Endothelial cell of umbilical vein (primary cell): Measurements from ENCODE around the gene JCAD. TPM values are rescaled to one million over a fixed set of nuclear protein-coding genes. Genes with fewer than 3 reads are reported as not detected.

Experiments
- BruUV-seq: library from RNA; stranded (reverse); fragments of 400-500 nt; replicated peaks from 2 replicates; lab custom pipeline; 2021; lab: Mats Ljungman, UMichigan
- CTCF ChIA-PET: fragments of 300-600, 350-600 bp; sonication (Branson Sonifier 250); formaldehyde crosslinking; loops from one replicate; lab custom pipeline; 2021; ENCODE audit warnings: antibody characterized with exemption, inconsistent platforms; lab: Charles Lee
- POLR2A ChIA-PET: fragments of 300-600, 350-600 bp; sonication (Branson Sonifier 250); formaldehyde crosslinking; loops from one replicate; lab custom pipeline; 2021; ENCODE audit warnings: antibody characterized with exemption, inconsistent platforms; lab: Charles Lee
- DNase-seq: peaks from one replicate; pipeline ENCODE4 v3.0.0-alpha.2; 2011; ENCODE audit warnings: low read depth, low spot score
- FAIRE-seq: peaks from 2 replicates; lab custom pipeline; 2011; peaks lifted over from hg19 to GRCh38; lab: Jason Lieb, UNC
- H2AFZ ChIP-seq: 2 replicates; pipeline ENCODE4 v1.6.0; 2012; ENCODE audit warnings: low read depth, low read length, control low read depth, inconsistent platforms
- H3K27ac ChIP-seq: 2 replicates; pipeline ENCODE4 v1.5.1; 2011; ENCODE audit warnings: low read depth, mild to moderate bottlenecking, control low read depth, low read length, moderate library complexity; ENCODE audit not compliant: insufficient read depth
- H3K27me3 ChIP-seq, 2 experiments: 2 replicates each; pipeline versions ENCODE4 v1.6.0 to v1.6.1; 2011; ENCODE audit warnings: low read length in 2 of 2, mixed read lengths in 1 of 2; ENCODE audit not compliant: control insufficient read depth in 2 of 2, insufficient read depth in 2 of 2
- H3K36me3 ChIP-seq, 2 experiments: 2 replicates in 1 of 2; 3 replicates in 1 of 2; pipeline ENCODE4 v1.5.1; 2011; ENCODE audit warnings: low read length in 2 of 2, mild to moderate bottlenecking in 1 of 2, moderate library complexity in 1 of 2; ENCODE audit not compliant: control insufficient read depth in 2 of 2, insufficient read depth in 2 of 2; ENCODE audit errors: extremely low read depth in 1 of 2
- H3K4me1 ChIP-seq: 3 replicates; pipeline ENCODE4 v1.5.1; 2011; ENCODE audit warnings: mild to moderate bottlenecking, low read length; ENCODE audit not compliant: control insufficient read depth, insufficient read depth; ENCODE audit errors: extremely low read depth
- H3K4me2 ChIP-seq: 2 replicates; pipeline ENCODE4 v1.6.1; 2011; ENCODE audit warnings: low read length, control low read depth, mixed read lengths; ENCODE audit not compliant: insufficient read depth
- H3K4me3 ChIP-seq, 3 experiments: fragments of 200-600 bp in 1 of 3; sonication (generic), shearing (Covaris generic) in 1 of 3; replicated peaks in 1 of 3; 2 replicates each; pipeline ENCODE4 v1.5.1; 2011 to 2016; ENCODE audit warnings: control low read depth in 3 of 3, low read length in 3 of 3, mild to moderate bottlenecking in 2 of 3, inconsistent platforms in 1 of 3, low read depth in 1 of 3, moderate library complexity in 1 of 3; ENCODE audit not compliant: insufficient read depth in 1 of 3
- H3K79me2 ChIP-seq: 2 replicates; pipeline ENCODE4 v1.6.0; 2012; ENCODE audit warnings: low read length, inconsistent platforms; ENCODE audit not compliant: control insufficient read depth, insufficient read depth
- H3K9ac ChIP-seq: replicated peaks from 2 replicates; pipeline ENCODE3; 2011; ENCODE audit warnings: low read length, control low read depth; ENCODE audit not compliant: insufficient read depth; ENCODE audit errors: extremely low read depth
- H3K9me1 ChIP-seq: replicated peaks from 3 replicates; pipeline ENCODE4 v1.6.0; 2011; ENCODE audit warnings: mild to moderate bottlenecking, low read length; ENCODE audit not compliant: control insufficient read depth, insufficient read depth; ENCODE audit errors: extremely low read depth
- H3K9me3 ChIP-seq: replicated peaks from 2 replicates; pipeline ENCODE4 v1.5.1; 2012; ENCODE audit warnings: low read length, inconsistent platforms; ENCODE audit not compliant: control insufficient read depth, insufficient read depth
- H4K20me1 ChIP-seq: replicated peaks from 2 replicates; pipeline ENCODE3; 2011; ENCODE audit warnings: mild to moderate bottlenecking, low read length; ENCODE audit not compliant: control insufficient read depth, insufficient read depth; ENCODE audit errors: extremely low read depth
- CTCF ChIP-seq, 2 donors: IDR thresholded peaks; 1 replicate in 1 of 2; 2 replicates in 1 of 2; pipeline ENCODE4 v1.5.1; 2011; ENCODE audit warnings: low read length in 2 of 2, mild to moderate bottlenecking in 2 of 2, moderate library complexity in 2 of 2, control low read depth in 1 of 2, inconsistent platforms in 1 of 2, low read depth in 1 of 2; ENCODE audit not compliant: insufficient read depth in 1 of 2; ENCODE audit errors: extremely low read depth in 1 of 2
- EZH2 ChIP-seq: IDR thresholded peaks from 2 replicates; pipeline ENCODE4 v1.6.1; 2012; ENCODE audit warnings: borderline replicate concordance, low read depth, mild to moderate bottlenecking, moderate library complexity, low read length, inconsistent platforms; ENCODE audit not compliant: severe bottlenecking
- FOS ChIP-seq: IDR thresholded peaks from 2 replicates; pipeline ENCODE4 v1.6.1; 2011; ENCODE audit warnings: mild to moderate bottlenecking, low read length, moderate library complexity, borderline replicate concordance; ENCODE audit not compliant: insufficient read depth
- JUN ChIP-seq: IDR thresholded peaks from 2 replicates; pipeline ENCODE4 v1.6.1; 2011; ENCODE audit warnings: borderline replicate concordance, low read depth; ENCODE audit not compliant: insufficient read length, insufficient read depth
- MAX ChIP-seq: IDR thresholded peaks from 2 replicates; pipeline ENCODE4 v1.6.1; 2011; ENCODE audit not compliant: insufficient read depth, insufficient read length
- MYC ChIP-seq: IDR thresholded peaks from one replicate; pipeline ENCODE4 v1.6.1; 2011; ENCODE audit warnings: mild to moderate bottlenecking, low read depth, low read length
- POLR2A ChIP-seq: IDR thresholded peaks from 2 replicates; pipeline ENCODE4 v1.6.1; 2012; ENCODE audit warnings: low read depth, mild to moderate bottlenecking, control low read depth, low read length
- POLR2AphosphoS5 ChIP-seq: IDR thresholded peaks from 2 replicates; pipeline ENCODE4 v1.6.1; 2012; ENCODE audit warnings: low read depth, mild to moderate bottlenecking, control low read depth, low read length, moderate library complexity; ENCODE audit not compliant: insufficient read depth
- dilution Hi-C: fragments of 300-500 bp; cut with MboI; formaldehyde crosslinking; loops from one replicate; pipeline ENCODE4 v1.15.0; 2019; ENCODE audit warnings: low sequenced_read_pairs; ENCODE audit not compliant: extremely low pct_ligation_motif_present
- intact Hi-C: fragments of 100-400 bp; cut with micrococcal nuclease; formaldehyde crosslinking; loops from one replicate; pipeline ENCODE4 v1.10.0; 2022
- polyA plus RNA-seq, 4 experiments: library from polyadenylated mRNA; depleted of rRNA in 3 of 4; stranded (reverse) in 3 of 4; unstranded in 1 of 4; fragments of >200 nt; gene quantifications; 2 replicates each; pipeline versions ENCODE4 v1.2.1 to v1.2.3, GENCODE V29; 2011 to 2012; ENCODE audit warnings: missing spikeins in 1 of 4
- total RNA-seq: library from RNA; stranded (reverse); gene quantifications from 2 replicates; pipeline ENCODE4 v1.2.3, GENCODE V29; 2021

Gene JCAD
- total and polyA plus RNA-seq, 2 donors (not counting 3 experiments of a cell fraction or from before 2014, with no cell fraction given) = 17.5 to 76.3 TPM

- Histone ChIP-seq H3K79me2 (no peaks in the 10 kb centered on the region), H3K9ac (no peak overlapping the region), H3K27ac (no peak overlapping the region), H4K20me1 (no peaks in the 10 kb centered on the region), H3K4me2 (no peak overlapping the region), H3K9me3 (no peaks in the 10 kb centered on the region), H3K4me1 (peaks cover 57% of the 10 kb centered on the region), H3K27me3 (no peaks in the 10 kb centered on the region), H3K4me3 (no peak overlapping the region), H3K9me1 (no peaks in the 10 kb centered on the region), H3K36me3 (peaks cover 26 to 46% of the 10 kb centered on the region in 2 experiments), H2AFZ (no peak overlapping the region)
- ChIA-PET CTCF (interaction anchor here (0.9 to 4.0 kb wide), 5 partner anchors 15 to 198 kb away, joined by 3 to 36 read pairs (median 7); no protein-coding TSS in a partner anchor), POLR2A (no interaction called here)
- BruUV-seq = no TSS peak
- TF ChIP-seq CTCF (IDR thresholded peaks at IDR 0.05; ENCODE audit: extremely low read depth in 1 of 2, insufficient read depth in 1 of 2, low read depth in 1 of 2, low read length in 2 of 2) (no peak), JUN (no peak), MAX (no peak), MYC (no peak), POLR2A (peak; percentile 27), FOS (no peak), EZH2 (no peak), POLR2AphosphoS5 (no peak)
- DNase-seq = peak; percentile 59
- dilution Hi-C loops = no loop called here
- FAIRE-seq = no peak
- intact Hi-C loops = loop anchor here (5.0 kb wide), 1 partner anchor 194 kb away; no protein-coding TSS in a partner anchor
These were observed 15.7 kb downstream of the JCAD start for GRCh38 chr10:30043476-30044270.
